ENCODE results near the gene DAB1. TPM values are rescaled to one million over a fixed set of nuclear protein-coding genes. Genes with fewer than 3 reads are reported as not detected.

Gene DAB1
- total RNA-seq, 2 donors from 2014 or later, result 0.72 TPM; not detected in 1

GRCh38 chr1:56993475-56993874 lies 430.4 kb downstream of the DAB1 start:
- no peaks in the 10 kb centered on the region for H3K36me3 Mint-ChIP-seq (ENCODE audit: insufficient read depth in 2 of 2)
- no peak overlapping the region for H3K4me3 Mint-ChIP-seq
- no peak for ATAC-seq (replicated peaks in 1 of 2)
- no peaks in the 10 kb centered on the region for H3K9me3 Mint-ChIP-seq
- no peak for DNase-seq
- peaks cover 7% of the 10 kb centered on the region for H3K27me3 Mint-ChIP-seq (ENCODE audit: low read depth)
- H3K4me1 Mint-ChIP-seq (ENCODE audit: low read depth), result no peaks in the 10 kb centered on the region
- H3K27ac Mint-ChIP-seq, result no peak overlapping the region

- no peaks in the 10 kb centered on the region for H3K36me3 Mint-ChIP-seq (ENCODE audit: insufficient read depth in 2 of 2)
- ATAC-seq (replicated peaks in 1 of 2) (no peak), DNase-seq (no peak)
- no peaks in the 10 kb centered on the region for H3K9me3 Mint-ChIP-seq
- H3K4me3 Mint-ChIP-seq, result no peak overlapping the region
- no peak overlapping the region for H3K27ac Mint-ChIP-seq
- H3K4me1 Mint-ChIP-seq (ENCODE audit: low read depth), result no peaks in the 10 kb centered on the region
- peaks cover 7% of the 10 kb centered on the region for H3K27me3 Mint-ChIP-seq (ENCODE audit: low read depth)
These were observed 431.3 kb downstream of the DAB1 start for GRCh38 chr1:56992318-56993125.

GRCh38 chr1:56991576-56991975 lies 432.3 kb downstream of the DAB1 start:
- Mint-ChIP-seq H3K27me3 (ENCODE audit: low read depth) (peaks cover 7% of the 10 kb centered on the region), H3K36me3 (ENCODE audit: insufficient read depth in 2 of 2) (no peaks in the 10 kb centered on the region), H3K27ac (no peak overlapping the region), H3K4me3 (no peak overlapping the region), H3K4me1 (ENCODE audit: low read depth) (no peaks in the 10 kb centered on the region), H3K9me3 (no peaks in the 10 kb centered on the region)
- DNase-seq, result no peak
- ATAC-seq (replicated peaks in 1 of 2), result no peak

GRCh38 chr1:56986397-56986796 lies 437.5 kb downstream of the DAB1 start:
- H3K27ac Mint-ChIP-seq, result no peak overlapping the region
- H3K36me3 Mint-ChIP-seq (ENCODE audit: insufficient read depth in 2 of 2), result no peaks in the 10 kb centered on the region
- H3K4me3 Mint-ChIP-seq, result no peak overlapping the region
- ATAC-seq (replicated peaks in 1 of 2) (no peak), DNase-seq (no peak)
- H3K27me3 Mint-ChIP-seq (ENCODE audit: low read depth), result no peaks in the 10 kb centered on the region
- no peaks in the 10 kb centered on the region for H3K4me1 Mint-ChIP-seq (ENCODE audit: low read depth)
- H3K9me3 Mint-ChIP-seq, result no peaks in the 10 kb centered on the region

GRCh38 chr1:56985857-56986256 lies 438.0 kb downstream of the DAB1 start:
- H3K36me3 Mint-ChIP-seq (ENCODE audit: insufficient read depth in 2 of 2), result no peaks in the 10 kb centered on the region
- H3K4me1 Mint-ChIP-seq (ENCODE audit: low read depth), result no peaks in the 10 kb centered on the region
- H3K4me3 Mint-ChIP-seq, result no peak overlapping the region
- no peaks in the 10 kb centered on the region for H3K9me3 Mint-ChIP-seq
- no peaks in the 10 kb centered on the region for H3K27me3 Mint-ChIP-seq (ENCODE audit: low read depth)
- H3K27ac Mint-ChIP-seq, result no peak overlapping the region
- DNase-seq (no peak), ATAC-seq (replicated peaks in 1 of 2) (no peak)

- Mint-ChIP-seq H3K9me3 (no peaks in the 10 kb centered on the region), H3K4me1 (ENCODE audit: low read depth) (no peaks in the 10 kb centered on the region), H3K27ac (no peak overlapping the region), H3K4me3 (no peak overlapping the region), H3K36me3 (ENCODE audit: insufficient read depth in 2 of 2) (no peaks in the 10 kb centered on the region), H3K27me3 (ENCODE audit: low read depth) (no peaks in the 10 kb centered on the region)
- no peak for ATAC-seq (replicated peaks in 1 of 2)
- no peak for DNase-seq
These were observed 440.4 kb downstream of the DAB1 start for GRCh38 chr1:56983484-56983883.

- Mint-ChIP-seq H3K4me1 (ENCODE audit: low read depth) (no peaks in the 10 kb centered on the region), H3K27me3 (ENCODE audit: low read depth) (no peaks in the 10 kb centered on the region), H3K4me3 (no peak overlapping the region), H3K36me3 (ENCODE audit: insufficient read depth in 2 of 2) (no peaks in the 10 kb centered on the region), H3K27ac (no peak overlapping the region), H3K9me3 (no peaks in the 10 kb centered on the region)
- no peak for ATAC-seq (replicated peaks in 1 of 2)
- DNase-seq, result no peak
These were observed 443.7 kb downstream of the DAB1 start for GRCh38 chr1:56979986-56980755.

- no peaks in the 10 kb centered on the region for H3K36me3 Mint-ChIP-seq (ENCODE audit: insufficient read depth in 2 of 2)
- H3K4me3 Mint-ChIP-seq, result no peak overlapping the region
- H3K4me1 Mint-ChIP-seq (ENCODE audit: low read depth), result no peaks in the 10 kb centered on the region
- DNase-seq (no peak), ATAC-seq (replicated peaks in 1 of 2) (no peak)
- H3K9me3 Mint-ChIP-seq, result no peaks in the 10 kb centered on the region
- no peaks in the 10 kb centered on the region for H3K27me3 Mint-ChIP-seq (ENCODE audit: low read depth)
- H3K27ac Mint-ChIP-seq, result no peak overlapping the region
These were observed 445.0 kb downstream of the DAB1 start for GRCh38 chr1:56978819-56979218.

- DNase-seq, result no peak
- H3K36me3 Mint-ChIP-seq (ENCODE audit: insufficient read depth in 2 of 2), result no peaks in the 10 kb centered on the region
- no peaks in the 10 kb centered on the region for H3K9me3 Mint-ChIP-seq
- H3K27ac Mint-ChIP-seq, result no peak overlapping the region
- ATAC-seq (replicated peaks in 1 of 2), result no peak
- no peaks in the 10 kb centered on the region for H3K27me3 Mint-ChIP-seq (ENCODE audit: low read depth)
- no peaks in the 10 kb centered on the region for H3K4me1 Mint-ChIP-seq (ENCODE audit: low read depth)
- H3K4me3 Mint-ChIP-seq, result no peak overlapping the region
These were observed 445.9 kb downstream of the DAB1 start for GRCh38 chr1:56977910-56978309.

- Mint-ChIP-seq H3K36me3 (ENCODE audit: insufficient read depth in 2 of 2) (no peaks in the 10 kb centered on the region), H3K4me3 (no peak overlapping the region), H3K27me3 (ENCODE audit: low read depth) (no peaks in the 10 kb centered on the region), H3K9me3 (no peaks in the 10 kb centered on the region), H3K27ac (no peak overlapping the region), H3K4me1 (ENCODE audit: low read depth) (no peaks in the 10 kb centered on the region)
- ATAC-seq (replicated peaks in 1 of 2) (no peak), DNase-seq (no peak)
These were observed 448.4 kb downstream of the DAB1 start for GRCh38 chr1:56975446-56975845.

GRCh38 chr1:56973923-56974742 lies 449.7 kb downstream of the DAB1 start:
- Mint-ChIP-seq H3K27me3 (ENCODE audit: low read depth) (no peaks in the 10 kb centered on the region), H3K4me3 (no peak overlapping the region), H3K4me1 (ENCODE audit: low read depth) (no peaks in the 10 kb centered on the region), H3K27ac (no peak overlapping the region), H3K36me3 (ENCODE audit: insufficient read depth in 2 of 2) (no peaks in the 10 kb centered on the region), H3K9me3 (no peaks in the 10 kb centered on the region)
- DNase-seq (no peak), ATAC-seq (replicated peaks in 1 of 2) (no peak)

GRCh38 chr1:56972976-56973375 lies 450.9 kb downstream of the DAB1 start:
- Mint-ChIP-seq H3K27me3 (ENCODE audit: low read depth) (no peaks in the 10 kb centered on the region), H3K36me3 (ENCODE audit: insufficient read depth in 2 of 2) (no peaks in the 10 kb centered on the region), H3K9me3 (no peaks in the 10 kb centered on the region), H3K4me1 (ENCODE audit: low read depth) (no peaks in the 10 kb centered on the region), H3K4me3 (no peak overlapping the region), H3K27ac (no peak overlapping the region)
- ATAC-seq (replicated peaks in 1 of 2) (no peak), DNase-seq (no peak)

- H3K4me3 Mint-ChIP-seq, result no peak overlapping the region
- no peaks in the 10 kb centered on the region for H3K9me3 Mint-ChIP-seq
- ATAC-seq (replicated peaks in 1 of 2), result no peak
These were observed 453.6 kb downstream of the DAB1 start for GRCh38 chr1:56970280-56970679.

More at GRCh38 chr1:56970280-56970679, 453.6 kb downstream of the DAB1 start:
- no peaks in the 10 kb centered on the region for H3K27me3 Mint-ChIP-seq (ENCODE audit: low read depth)
- H3K4me1 Mint-ChIP-seq (ENCODE audit: low read depth), result no peaks in the 10 kb centered on the region
- H3K27ac Mint-ChIP-seq, result no peak overlapping the region
- H3K36me3 Mint-ChIP-seq (ENCODE audit: insufficient read depth in 2 of 2), result no peaks in the 10 kb centered on the region
- no peak for DNase-seq

All from activated T-cell treated with anti-CD3 and anti-CD28 coated beads, Interleukin-2, amount 50 U/mL, for 72 hours (primary cell).